SH-SY5Y (cell line): ENCODE data around the gene PHKA2.

Experiments used
- GATA2 ChIP-seq: IDR thresholded peaks from 2 replicates; pipeline ENCODE4 v1.6.1; 2011; ENCODE audit warnings: mild to moderate bottlenecking, low read depth, low read length
- GATA3 ChIP-seq: IDR thresholded peaks from 2 replicates; pipeline ENCODE4 v1.6.1; 2011; ENCODE audit warnings: low read depth, mild to moderate bottlenecking, low read length, moderate library complexity

DNA sequence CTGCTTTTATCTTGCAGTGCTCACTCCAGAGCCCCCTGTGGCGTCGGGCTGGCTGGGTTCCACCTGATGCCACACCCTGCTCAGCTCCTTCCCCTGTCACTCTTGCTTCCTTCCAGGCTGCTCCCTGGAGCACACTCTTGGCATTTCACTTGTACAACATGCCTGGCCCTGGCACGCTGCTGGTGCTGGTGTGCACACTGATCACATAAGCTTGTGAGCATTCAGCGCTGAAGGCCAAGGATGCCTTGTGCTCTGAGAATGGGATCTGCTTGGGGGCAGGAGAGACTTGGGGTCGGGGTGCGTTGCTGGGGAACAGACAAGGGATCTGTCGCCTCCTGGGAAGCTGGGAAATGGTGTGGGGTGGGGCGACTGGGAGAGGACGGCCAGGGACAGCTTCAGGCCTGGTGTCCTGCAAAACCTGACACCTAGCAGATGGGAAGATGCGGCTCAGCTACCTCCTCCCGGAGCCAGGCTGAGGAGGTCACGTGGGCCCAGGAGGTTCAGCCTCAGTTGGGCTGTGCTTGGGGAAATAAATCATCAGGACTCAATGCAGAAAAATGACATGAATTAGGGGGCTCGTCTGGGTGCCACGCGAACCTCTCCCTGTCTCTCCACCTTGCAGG, 108.5 kb downstream of the PHKA2 start:
- TF ChIP-seq GATA2 (no peak), GATA3 (no peak)
